H1 (cell line): ENCODE measurements around the gene EPB41L3. TPM values are rescaled to one million over a fixed set of nuclear protein-coding genes. Genes with fewer than 3 reads are reported as not detected.

Experiments used
- CTCF ChIA-PET: fragments of 300-600 bp; sonication (Branson Sonifier 250); formaldehyde crosslinking; loops from one replicate; lab custom pipeline; 2021; ENCODE audit not compliant: partially characterized antibody; lab: Charles Lee
- POLR2A ChIA-PET: fragments of 300-600 bp; sonication (Branson Sonifier 250); formaldehyde crosslinking; loops from one replicate; lab custom pipeline; 2021; ENCODE audit warnings: inconsistent platforms; ENCODE audit not compliant: partially characterized antibody; lab: Charles Lee
- DNase-seq, 2 experiments: peaks; one replicate each; pipeline versions ENCODE4 v3.0.0 to v3.0.0-alpha.2; 2010 to 2022; ENCODE audit warnings: low spot score in 2 of 2, low read depth in 1 of 2, mixed read lengths in 1 of 2
- FAIRE-seq: peaks from 2 replicates; lab custom pipeline; 2011; peaks lifted over from hg19 to GRCh38; lab: Jason Lieb, UNC
- H2AFZ ChIP-seq: 2 replicates; pipeline ENCODE4 v1.8.1; 2012; ENCODE audit warnings: low read length, inconsistent platforms
- H2AK5ac ChIP-seq: 2 replicates; pipeline ENCODE4 v1.6.1; 2013; ENCODE audit warnings: low read depth, low read length
- H2BK120ac ChIP-seq: replicated peaks from 2 replicates; pipeline ENCODE3; 2013; ENCODE audit warnings: low read depth, low read length, inconsistent platforms
- H2BK12ac ChIP-seq: 2 replicates; pipeline ENCODE4 v1.6.1; 2013; ENCODE audit warnings: low read depth, low read length
- H2BK15ac ChIP-seq: 2 replicates; pipeline ENCODE4 v1.6.1; 2013; ENCODE audit warnings: low read length
- H2BK20ac ChIP-seq: 2 replicates; pipeline ENCODE4 v1.6.1; 2013; ENCODE audit warnings: low read length
- H2BK5ac ChIP-seq: 2 replicates; pipeline ENCODE4 v1.6.1; 2013; ENCODE audit warnings: low read depth, low read length
- H3K14ac ChIP-seq: 2 replicates; pipeline ENCODE4 v1.6.1; 2013; ENCODE audit warnings: inconsistent platforms; ENCODE audit not compliant: insufficient read length
- H3K18ac ChIP-seq: 2 replicates; pipeline ENCODE4 v1.6.1; 2013; ENCODE audit warnings: low read length; ENCODE audit errors: extremely low read depth
- H3K23ac ChIP-seq: 2 replicates; pipeline ENCODE4 v1.6.1; 2013; ENCODE audit warnings: inconsistent platforms; ENCODE audit not compliant: insufficient read length
- H3K23me2 ChIP-seq: 2 replicates; pipeline ENCODE4 v1.6.1; 2013; ENCODE audit warnings: low read depth, low read length
- H3K27ac ChIP-seq: 2 replicates; pipeline ENCODE4 v1.6.1; 2011; ENCODE audit warnings: low read depth, low read length, inconsistent platforms
- H3K27me3 ChIP-seq, 4 experiments: replicated peaks in 1 of 4; 1 replicate in 1 of 4; 2 replicates in 3 of 4; pipeline versions ENCODE4 v1.6.1 to v1.8.1; 2011 to 2013; ENCODE audit warnings: low read length in 3 of 4, mild to moderate bottlenecking in 3 of 4, inconsistent platforms in 2 of 4, mixed read lengths in 2 of 4, moderate library complexity in 1 of 4; ENCODE audit not compliant: control insufficient read depth in 3 of 4, insufficient read depth in 3 of 4; ENCODE audit errors: extremely low read depth in 1 of 4
- H3K36me3 ChIP-seq, 4 experiments: 2 replicates each; pipeline versions ENCODE4 v1.6.1 to v1.8.1; 2011 to 2013; ENCODE audit warnings: mild to moderate bottlenecking in 4 of 4, low read length in 3 of 4, moderate library complexity in 2 of 4, control low read depth in 1 of 4, inconsistent platforms in 1 of 4; ENCODE audit not compliant: insufficient read depth in 4 of 4, control insufficient read depth in 2 of 4
- H3K4ac ChIP-seq: replicated peaks from 2 replicates; pipeline ENCODE3; 2013; ENCODE audit warnings: low read length, low read depth, mixed read lengths, inconsistent platforms; ENCODE audit not compliant: insufficient read length
- H3K4me1 ChIP-seq, 4 experiments: replicated peaks in 1 of 4; 1 replicate in 1 of 4; 2 replicates in 3 of 4; pipeline versions ENCODE4 v1.6.1 to v1.8.1; 2011 to 2013; ENCODE audit warnings: low read length in 3 of 4, inconsistent platforms in 2 of 4, mixed read lengths in 1 of 4; ENCODE audit not compliant: insufficient read depth in 4 of 4, control insufficient read depth in 3 of 4
- H3K4me2 ChIP-seq, 2 experiments: 2 replicates each; pipeline versions ENCODE4 v1.6.1 to v1.8.1; 2011 to 2013; ENCODE audit warnings: low read depth in 2 of 2, low read length in 2 of 2, control low read depth in 1 of 2, inconsistent platforms in 1 of 2, mild to moderate bottlenecking in 1 of 2; ENCODE audit not compliant: insufficient read depth in 1 of 2
- H3K4me3 ChIP-seq, 4 experiments: fragments of 200-600, 300-600 bp in 1 of 4; sonication (generic), shearing (Covaris generic), sonication (Bioruptor Twin) in 1 of 4; 2 replicates each; pipeline versions ENCODE4 v1.5.1 to v1.8.1; 2011 to 2016; ENCODE audit warnings: low read length in 4 of 4, low read depth in 3 of 4, control low read depth in 2 of 4, inconsistent platforms in 2 of 4, mild to moderate bottlenecking in 2 of 4, mixed read lengths in 1 of 4, moderate library complexity in 1 of 4; ENCODE audit not compliant: insufficient read depth in 2 of 4; ENCODE audit errors: extremely low read depth in 1 of 4
- H3K56ac ChIP-seq: replicated peaks from 2 replicates; pipeline ENCODE3; 2013; ENCODE audit warnings: low read depth, mild to moderate bottlenecking, mixed read lengths, low read length, inconsistent platforms; ENCODE audit not compliant: insufficient read length
- H3K79me1 ChIP-seq: 2 replicates; pipeline ENCODE4 v1.6.1; 2013; ENCODE audit warnings: low read depth, low read length, control low read depth
- H3K79me2 ChIP-seq, 2 experiments: 2 replicates each; pipeline versions ENCODE4 v1.6.1 to v1.8.1; 2012 to 2013; ENCODE audit warnings: low read length in 2 of 2, mild to moderate bottlenecking in 2 of 2, inconsistent platforms in 1 of 2; ENCODE audit not compliant: insufficient read depth in 2 of 2, control insufficient read depth in 1 of 2
- H3K9ac ChIP-seq, 4 experiments: replicated peaks in 1 of 4; 1 replicate in 1 of 4; 2 replicates in 3 of 4; pipeline versions ENCODE4 v1.6.1 to v1.8.1; 2011 to 2013; ENCODE audit warnings: low read depth in 3 of 4, low read length in 3 of 4, control low read depth in 2 of 4, mild to moderate bottlenecking in 2 of 4, moderate library complexity in 2 of 4, inconsistent platforms in 1 of 4; ENCODE audit errors: extremely low read depth in 1 of 4
- H3K9me3 ChIP-seq, 2 experiments: 2 replicates each; pipeline versions ENCODE4 v1.6.1 to v1.8.1; 2012 to 2013; ENCODE audit warnings: mild to moderate bottlenecking in 2 of 2, moderate library complexity in 2 of 2, control low read depth in 1 of 2, inconsistent platforms in 1 of 2, low read depth in 1 of 2, low read length in 1 of 2, mixed read lengths in 1 of 2; ENCODE audit not compliant: insufficient read depth in 2 of 2
- H4K20me1 ChIP-seq, 2 experiments: replicated peaks in 1 of 2; 2 replicates each; pipeline versions ENCODE3 to v1.8.1; 2011 to 2013; ENCODE audit warnings: inconsistent platforms in 2 of 2, low read length in 2 of 2, mild to moderate bottlenecking in 1 of 2; ENCODE audit not compliant: insufficient read depth in 2 of 2, control insufficient read depth in 1 of 2
- H4K5ac ChIP-seq: 2 replicates; pipeline ENCODE4 v1.6.1; 2013; ENCODE audit warnings: low read length, low read depth, mixed read lengths, inconsistent platforms; ENCODE audit not compliant: insufficient read length
- H4K8ac ChIP-seq: 2 replicates; pipeline ENCODE4 v1.8.0; 2013; ENCODE audit warnings: mild to moderate bottlenecking, moderate library complexity, low read length, inconsistent platforms; ENCODE audit not compliant: insufficient read depth; ENCODE audit errors: extremely low read depth
- H4K91ac ChIP-seq: replicated peaks from 2 replicates; pipeline ENCODE3; 2013; ENCODE audit warnings: low read length, mixed read lengths, inconsistent platforms; ENCODE audit not compliant: insufficient read length
- EGR1 ChIP-seq: IDR thresholded peaks from 2 replicates; pipeline ENCODE4 v1.6.1; 2011; ENCODE audit warnings: low read depth, low read length, borderline replicate concordance
- EP300 ChIP-seq, 2 experiments: IDR thresholded peaks; 1 replicate in 1 of 2; 2 replicates in 1 of 2; pipeline ENCODE4 v1.6.1; 2011 to 2012; ENCODE audit warnings: low read depth in 2 of 2, low read length in 2 of 2, mild to moderate bottlenecking in 2 of 2, borderline replicate concordance in 1 of 2, inconsistent platforms in 1 of 2, moderate library complexity in 1 of 2
- JUN ChIP-seq: IDR thresholded peaks from 2 replicates; pipeline ENCODE4 v1.6.1; 2011; ENCODE audit warnings: low read depth, mild to moderate bottlenecking, improper control_type of control experiment, low read length
- RAD21 ChIP-seq, 2 experiments: IDR thresholded peaks in 1 of 2; conservative IDR thresholded peaks in 1 of 2; 2 replicates each; pipeline ENCODE4 v1.6.1; 2011; ENCODE audit warnings: low read depth in 2 of 2, low read length in 2 of 2, improper control_type of control experiment in 1 of 2, inconsistent platforms in 1 of 2, mild to moderate bottlenecking in 1 of 2, moderate library complexity in 1 of 2
- SP4 ChIP-seq: IDR thresholded peaks from 2 replicates; pipeline ENCODE4 v1.6.1; 2012; ENCODE audit warnings: low read length, inconsistent platforms
- WGBS, 2 experiments: shearing (Covaris generic) in 1 of 2; methylation state at CpG; one replicate each; pipeline versions ENCODE4 v1.1.6 to v1.1.7; 2013 to 2015; ENCODE audit warnings: low lambda C conversion rate in 2 of 2, mixed read lengths in 2 of 2, inconsistent platforms in 1 of 2, low coverage in 1 of 2, missing lambda C conversion rate in 1 of 2; ENCODE audit not compliant: insufficient replicate concordance in 2 of 2, insufficient coverage in 1 of 2, insufficient read length in 1 of 2; ENCODE audit errors: extremely low coverage in 1 of 2, missing lambda C conversion rate in 1 of 2; 5-methylcytosine and 5-hydroxymethylcytosine counted together
- polyA plus RNA-seq, 7 experiments: library from polyadenylated mRNA; depleted of rRNA in 3 of 7; stranded (reverse) in 5 of 7; unstranded in 2 of 7; fragments of >200 nt in 5 of 7; fragments of 200-250 nt in 2 of 7; gene quantifications; 1 replicate in 5 of 7; 2 replicates in 1 of 7; 4 replicates in 1 of 7; pipeline versions ENCODE4 v1.2.1 to v1.2.3, GENCODE V29; 2011 to 2013; ENCODE audit warnings: missing spikeins in 2 of 7, mixed read lengths in 2 of 7
- total RNA-seq: library from RNA; stranded (reverse); fragmentation: NEBNext Ultra II Directional; extraction: Animal tissue kit (Norgen Biotek cat#: 25700); gene quantifications from 2 replicates; pipeline ENCODE4 v1.2.1, GENCODE V29; 2021
- TF ChIP-seq, protein P1 (sequence below): IDR thresholded peaks from 2 replicates; pipeline ENCODE4 v1.6.1; 2011; ENCODE audit warnings: low read length, improper control_type of control experiment

Gene EPB41L3
- total and polyA plus RNA-seq, 2 of the 8 experiments (the other 6 are each of a cell fraction or from before 2014, with no cell fraction given) = 7.9 to 16.1 TPM

DNA sequence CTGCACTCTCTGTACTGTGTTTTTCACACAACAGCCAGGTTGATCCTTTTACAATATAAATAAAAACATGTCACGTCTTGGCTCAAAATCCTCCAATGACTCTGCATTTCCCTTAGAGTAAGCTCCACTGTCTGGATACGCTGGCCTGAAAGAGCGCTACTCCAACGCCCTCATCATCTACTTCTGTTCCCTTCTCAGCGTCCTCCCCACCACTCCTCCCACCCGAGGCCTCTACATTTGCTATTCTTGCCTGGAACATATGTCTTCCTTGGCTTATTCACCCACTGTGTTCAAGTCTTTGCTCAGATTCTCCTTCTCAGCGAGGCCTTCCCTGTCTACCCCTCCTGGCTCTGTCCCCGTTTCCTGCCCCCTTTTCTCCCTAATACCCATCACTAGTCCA lies 37.6 kb downstream of the EPB41L3 start:
- H3K23ac ChIP-seq = no peak overlapping the region
- H2AK5ac ChIP-seq = no peak overlapping the region
- H4K8ac ChIP-seq = no peak overlapping the region
- DNase-seq (no peak), FAIRE-seq (no peak)
- no peaks in the 10 kb centered on the region for H3K27me3 ChIP-seq
- no peak overlapping the region for H3K4me3 ChIP-seq
- no peak overlapping the region for H2AFZ ChIP-seq
- peaks cover 9% of the 10 kb centered on the region; the same call in 1 of the 2 replicates for H3K23me2 ChIP-seq
- no peak overlapping the region for H3K4ac ChIP-seq
- POLR2A ChIA-PET = no interaction called here
- no peak overlapping the region for H2BK120ac ChIP-seq
- H3K9me3 ChIP-seq = no peaks in the 10 kb centered on the region
- no peaks in the 10 kb centered on the region for H3K79me2 ChIP-seq
- H4K20me1 ChIP-seq = no peaks in the 10 kb centered on the region
- no peak overlapping the region for H3K18ac ChIP-seq
- H3K4me2 ChIP-seq = no peak overlapping the region
- H3K14ac ChIP-seq = no peak overlapping the region
- H4K91ac ChIP-seq = no peak overlapping the region
- H2BK20ac ChIP-seq = no peak overlapping the region
- TF ChIP-seq EGR1 (no peak), SP4 (no peak), RAD21 (IDR thresholded peaks at IDR 0.05 in 1 of 2, conservative IDR thresholded peaks at IDR 0.05 in 1 of 2; ENCODE audit: low read depth in 2 of 2, low read length in 2 of 2) (no peak), JUN (no peak), EP300 (IDR thresholded peaks at IDR 0.05; ENCODE audit: borderline replicate concordance in 1 of 2, low read depth in 2 of 2, low read length in 2 of 2) (no peak)
- TF ChIP-seq, protein P1, sequence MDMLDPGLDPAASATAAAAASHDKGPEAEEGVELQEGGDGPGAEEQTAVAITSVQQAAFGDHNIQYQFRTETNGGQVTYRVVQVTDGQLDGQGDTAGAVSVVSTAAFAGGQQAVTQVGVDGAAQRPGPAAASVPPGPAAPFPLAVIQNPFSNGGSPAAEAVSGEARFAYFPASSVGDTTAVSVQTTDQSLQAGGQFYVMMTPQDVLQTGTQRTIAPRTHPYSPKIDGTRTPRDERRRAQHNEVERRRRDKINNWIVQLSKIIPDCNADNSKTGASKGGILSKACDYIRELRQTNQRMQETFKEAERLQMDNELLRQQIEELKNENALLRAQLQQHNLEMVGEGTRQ = no peak
- H3K27ac ChIP-seq = no peak overlapping the region
- H2BK12ac ChIP-seq = no peak overlapping the region
- no peak overlapping the region for H2BK15ac ChIP-seq
- H3K56ac ChIP-seq = no peak overlapping the region
- no peak overlapping the region for H2BK5ac ChIP-seq
- CTCF ChIA-PET = no interaction called here
- H3K79me1 ChIP-seq = no peaks in the 10 kb centered on the region
- no peak overlapping the region for H3K9ac ChIP-seq
- no peaks in the 10 kb centered on the region for H3K36me3 ChIP-seq
- 91% methylated on average over 8 of the region's 8 CpGs; no CpG with 5 or more reads in 1 of the 2 experiments for WGBS, 2 experiments
- no peak overlapping the region for H4K5ac ChIP-seq
- peaks cover 0 to 4% (median 0%) of the 10 kb centered on the region in 4 experiments; a peak in 1 of 7 replicates for H3K4me1 ChIP-seq
